Central memory CD8-positive, alpha-beta T cell (primary cell): ENCODE results near the gene USP30.
A peak's percentile ranks its signal among the peaks of the same experiment; 100 is the strongest.

Source experiments
- ATAC-seq: fragments of 150-1000 bp; cut with Tn5 transposase; replicated peaks from 2 replicates; pipeline ENCODE4 v1.10.0; 2022; ENCODE audit warnings: mild to moderate bottlenecking, moderate FRiP score, moderate number of reproducible peaks; ENCODE audit not compliant: poor library complexity, severe bottlenecking; ENCODE audit errors: extremely low read depth
- DNase-seq, 2 donors: peaks; one replicate each; pipeline ENCODE4 v3.0.0; 2021; ENCODE audit warnings: low spot score in 2 of 2
- H3K27ac Mint-ChIP-seq: one replicate; pipeline ENCODE4 v1.8.0; 2022; ENCODE audit warnings: low read depth, mild to moderate bottlenecking, moderate library complexity, mixed read lengths
- H3K27me3 Mint-ChIP-seq: one replicate; pipeline ENCODE4 v1.8.0; 2022; ENCODE audit warnings: mixed read lengths
- H3K36me3 Mint-ChIP-seq: one replicate; pipeline ENCODE4 v1.8.0; 2022; ENCODE audit warnings: mild to moderate bottlenecking, moderate library complexity, mixed read lengths; ENCODE audit not compliant: insufficient read depth
- H3K4me1 Mint-ChIP-seq: one replicate; pipeline ENCODE4 v1.8.0; 2022; ENCODE audit warnings: mixed read lengths
- H3K4me3 Mint-ChIP-seq: one replicate; pipeline ENCODE4 v1.8.0; 2022; ENCODE audit warnings: mild to moderate bottlenecking, moderate library complexity, mixed read lengths
- H3K9me3 Mint-ChIP-seq: one replicate; pipeline ENCODE4 v1.8.0; 2022; ENCODE audit warnings: mixed read lengths

The USP30 gene

GRCh38 chr12:109110988-109111495, 58.7 kb downstream of the USP30 start:
- H3K27me3 Mint-ChIP-seq, result no peaks in the 10 kb centered on the region
- peak; percentile 69 for ATAC-seq

GRCh38 chr12:109112720-109113465, 60.5 kb downstream of the USP30 start:
- Mint-ChIP-seq H3K4me1 (peaks cover 15% of the 10 kb centered on the region), H3K27me3 (no peaks in the 10 kb centered on the region), H3K9me3 (no peaks in the 10 kb centered on the region), H3K4me3 (no peak overlapping the region), H3K36me3 (peaks cover 9% of the 10 kb centered on the region), H3K27ac (no peak overlapping the region)
- DNase-seq, result no peak
- no peak for ATAC-seq

More at GRCh38 chr12:109110988-109111495, 58.7 kb downstream of the USP30 start:
- Mint-ChIP-seq H3K4me1 (peaks cover 15% of the 10 kb centered on the region), H3K36me3 (peaks cover 18% of the 10 kb centered on the region), H3K9me3 (no peaks in the 10 kb centered on the region), H3K27ac (peak overlapping the region; percentile 44), H3K4me3 (peak overlapping the region; percentile 69)
- DNase-seq, result no peak

- no peaks in the 10 kb centered on the region for H3K9me3 Mint-ChIP-seq
- no peak overlapping the region for H3K4me3 Mint-ChIP-seq
- no peaks in the 10 kb centered on the region for H3K27me3 Mint-ChIP-seq
- ATAC-seq, result no peak
- no peak overlapping the region for H3K27ac Mint-ChIP-seq
- H3K36me3 Mint-ChIP-seq, result peaks cover 6% of the 10 kb centered on the region
- H3K4me1 Mint-ChIP-seq, result peaks cover 15% of the 10 kb centered on the region
- DNase-seq, result no peak
Observed at GRCh38 chr12:109113661-109114321, 61.4 kb downstream of the USP30 start.

- H3K9me3 Mint-ChIP-seq, result no peaks in the 10 kb centered on the region
- H3K27me3 Mint-ChIP-seq, result no peaks in the 10 kb centered on the region
- ATAC-seq (no peak), DNase-seq (no peak)
- no peak overlapping the region for H3K27ac Mint-ChIP-seq
- H3K4me1 Mint-ChIP-seq, result peaks cover 15% of the 10 kb centered on the region
- peaks cover 6% of the 10 kb centered on the region for H3K36me3 Mint-ChIP-seq
- no peak overlapping the region for H3K4me3 Mint-ChIP-seq
Observed at GRCh38 chr12:109114644-109115043, 62.3 kb downstream of the USP30 start.

- Mint-ChIP-seq H3K4me3 (no peak overlapping the region), H3K27ac (no peak overlapping the region), H3K27me3 (no peaks in the 10 kb centered on the region)
Observed at GRCh38 chr12:109115404-109115757, 63.0 kb downstream of the USP30 start.

GRCh38 chr12:109115758-109116610, 63.6 kb downstream of the USP30 start, which contains the start of gene ACACB:
Gene ACACB, plus strand, starts transcription at chr12:109116587. Its CDS starts 22,819 bp downstream, at chr12:109139406.
- H3K27me3 Mint-ChIP-seq, result no peaks in the 10 kb centered on the region
- H3K4me3 Mint-ChIP-seq, result no peak within 1 kb of the TSS
- H3K9me3 Mint-ChIP-seq, result no peaks in the 10 kb centered on the region
- peaks cover 3% of the 10 kb centered on the region for H3K36me3 Mint-ChIP-seq
- peaks cover 11% of the 10 kb centered on the region for H3K4me1 Mint-ChIP-seq
- H3K27ac Mint-ChIP-seq, result no peak within 1 kb of the TSS
- DNase-seq (no peak), ATAC-seq (no peak)

More at GRCh38 chr12:109115404-109115757, 63.0 kb downstream of the USP30 start:
- peaks cover 13% of the 10 kb centered on the region for H3K4me1 Mint-ChIP-seq
- no peak for DNase-seq
- H3K36me3 Mint-ChIP-seq, result peaks cover 4% of the 10 kb centered on the region
- H3K9me3 Mint-ChIP-seq, result no peaks in the 10 kb centered on the region
- no peak for ATAC-seq

DNA sequence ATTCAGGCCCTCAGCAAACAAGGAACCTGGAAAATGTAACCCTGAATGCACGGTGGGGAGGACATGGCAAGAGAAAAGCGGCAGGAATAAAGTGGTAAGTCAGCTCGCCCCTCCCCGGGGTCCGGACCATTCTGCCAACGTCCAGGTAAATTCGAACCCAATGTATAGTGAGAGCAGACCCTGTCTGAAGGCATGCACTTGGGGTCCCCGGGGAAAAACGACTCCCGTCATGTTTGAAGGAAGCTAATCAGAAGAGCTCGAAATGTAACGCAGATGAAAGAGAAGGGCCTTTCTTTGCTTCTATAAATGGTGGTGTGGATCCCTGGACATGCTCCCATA, 64.2 kb downstream of the USP30 start:
- H3K4me3 Mint-ChIP-seq, result no peak overlapping the region
- H3K9me3 Mint-ChIP-seq, result no peaks in the 10 kb centered on the region
- peaks cover 11% of the 10 kb centered on the region for H3K4me1 Mint-ChIP-seq
- no peak overlapping the region for H3K27ac Mint-ChIP-seq
- H3K36me3 Mint-ChIP-seq, result peaks cover 1% of the 10 kb centered on the region
- ATAC-seq, result no peak
- H3K27me3 Mint-ChIP-seq, result no peaks in the 10 kb centered on the region
- DNase-seq, result no peak

GRCh38 chr12:109120095-109120494, 67.7 kb downstream of the USP30 start:
- ATAC-seq, result no peak
- peaks cover 1% of the 10 kb centered on the region for H3K36me3 Mint-ChIP-seq
- H3K4me1 Mint-ChIP-seq, result peaks cover 6% of the 10 kb centered on the region
- H3K9me3 Mint-ChIP-seq, result no peaks in the 10 kb centered on the region
- H3K4me3 Mint-ChIP-seq, result no peak overlapping the region
- no peak overlapping the region for H3K27ac Mint-ChIP-seq
- DNase-seq, result no peak
- no peaks in the 10 kb centered on the region for H3K27me3 Mint-ChIP-seq

DNA sequence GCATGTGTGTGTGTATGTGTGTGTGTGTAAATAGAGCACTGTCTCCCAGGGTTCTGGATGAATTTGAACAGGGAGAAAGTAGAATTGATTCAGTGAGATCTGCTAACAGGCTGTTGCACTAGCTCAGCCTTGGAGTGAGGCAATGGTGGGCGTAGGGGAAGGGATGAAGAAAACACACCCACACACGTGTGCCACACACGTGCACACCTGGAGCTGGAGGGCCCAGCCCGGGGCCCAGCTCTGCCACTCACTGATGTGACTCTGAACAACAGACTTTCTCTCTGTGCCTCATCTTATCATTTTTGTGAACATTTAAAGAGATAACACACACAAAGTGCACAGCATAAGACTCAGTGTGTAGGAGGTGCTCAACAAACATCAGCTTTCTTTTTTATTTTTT, 68.2 kb downstream of the USP30 start:
- Mint-ChIP-seq H3K27ac (no peak overlapping the region), H3K27me3 (no peaks in the 10 kb centered on the region), H3K4me1 (peaks cover 10% of the 10 kb centered on the region), H3K36me3 (peaks cover 1% of the 10 kb centered on the region), H3K9me3 (no peaks in the 10 kb centered on the region), H3K4me3 (no peak overlapping the region)
- no peak for ATAC-seq
- no peak for DNase-seq

DNA sequence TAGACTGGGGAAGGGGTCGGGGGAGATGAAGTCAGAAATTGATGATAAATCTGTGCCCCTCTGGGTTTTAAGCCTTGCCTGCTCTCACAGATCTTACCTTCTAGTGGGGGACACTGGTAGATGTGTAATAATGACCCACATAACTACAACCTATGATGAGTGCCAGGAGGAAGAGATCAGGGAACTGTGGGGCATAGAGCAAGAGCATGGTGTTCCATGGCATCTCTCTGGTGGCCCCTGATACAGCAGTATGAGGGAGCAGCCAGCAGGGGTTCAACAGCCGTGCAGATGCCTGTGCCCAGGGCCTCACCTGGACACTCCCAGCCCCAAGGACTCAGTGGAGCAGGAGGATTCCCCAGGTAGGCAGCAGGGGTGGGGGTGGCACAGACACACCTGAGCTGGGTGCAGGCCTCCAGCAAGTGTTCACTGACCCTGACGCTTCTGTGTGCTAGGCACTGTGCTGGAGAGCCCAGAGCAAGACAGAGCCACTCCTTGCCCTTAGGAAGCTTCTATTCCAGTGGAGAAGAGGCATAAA, 69.0 kb downstream of the USP30 start:
- no peak overlapping the region for H3K4me3 Mint-ChIP-seq
- DNase-seq (no peak), ATAC-seq (no peak)
- no peaks in the 10 kb centered on the region for H3K36me3 Mint-ChIP-seq
- no peaks in the 10 kb centered on the region for H3K27me3 Mint-ChIP-seq
- H3K4me1 Mint-ChIP-seq, result peaks cover 11% of the 10 kb centered on the region
- H3K9me3 Mint-ChIP-seq, result no peaks in the 10 kb centered on the region
- no peak overlapping the region for H3K27ac Mint-ChIP-seq

DNA sequence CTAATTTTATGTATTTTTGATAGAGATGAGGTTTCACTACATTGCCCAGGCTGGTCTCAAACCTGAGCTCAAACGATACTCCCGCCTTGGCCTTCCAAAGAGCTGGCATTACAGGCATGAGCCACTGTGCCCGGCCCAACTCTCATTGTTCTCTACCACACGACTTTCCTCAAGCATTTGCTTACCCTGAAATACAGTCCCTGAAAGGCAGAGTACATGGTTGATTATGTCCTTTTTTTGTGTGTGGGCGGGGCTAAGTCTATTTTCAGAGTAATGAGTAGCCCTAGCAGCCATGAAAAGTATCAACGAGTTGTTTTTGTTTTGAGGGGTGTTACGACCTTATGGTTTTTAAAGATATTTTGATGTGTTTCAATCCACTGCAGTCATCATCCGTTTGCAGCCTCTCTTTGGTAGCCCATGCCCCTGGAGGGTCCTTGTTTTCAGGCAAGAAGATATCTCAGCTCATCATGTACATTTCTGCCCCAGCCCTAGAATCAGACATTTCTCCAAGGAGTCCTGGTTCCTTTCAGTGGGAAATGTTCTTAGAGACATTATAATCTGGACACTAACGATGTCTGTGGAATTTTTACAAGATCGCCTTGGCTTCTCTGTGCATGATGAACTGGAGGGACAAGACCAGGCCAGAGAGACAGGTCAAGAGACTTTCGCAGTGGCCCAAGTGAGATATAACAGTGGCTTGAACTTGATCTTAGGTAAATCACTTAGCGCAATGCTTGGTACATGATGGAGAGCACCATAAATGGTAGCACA, 72.7 kb downstream of the USP30 start:
- ATAC-seq (no peak), DNase-seq (no peak)
- Mint-ChIP-seq H3K4me3 (no peak overlapping the region), H3K27ac (no peak overlapping the region), H3K27me3 (no peaks in the 10 kb centered on the region), H3K4me1 (peaks cover 11% of the 10 kb centered on the region), H3K9me3 (no peaks in the 10 kb centered on the region), H3K36me3 (no peaks in the 10 kb centered on the region)

DNA sequence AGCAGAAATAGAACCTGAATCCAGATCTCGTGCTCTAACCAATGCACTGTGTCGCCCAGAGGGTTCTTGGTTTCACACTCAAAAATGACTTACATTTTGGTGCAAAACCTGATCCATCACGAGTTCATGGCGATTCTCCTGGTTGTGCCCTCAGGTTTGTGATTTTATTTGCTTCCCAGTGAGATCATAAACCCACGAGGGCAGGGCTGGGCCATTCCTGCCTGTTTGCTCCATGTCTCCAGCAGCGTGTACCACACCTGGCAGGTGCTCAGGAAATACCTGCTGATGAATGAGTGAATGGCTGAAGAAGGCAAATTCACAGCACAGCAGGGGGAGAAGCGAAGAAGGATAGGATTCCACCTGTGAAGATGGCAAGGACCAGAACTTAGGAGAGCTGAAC, 73.4 kb downstream of the USP30 start:
- no peaks in the 10 kb centered on the region for H3K27me3 Mint-ChIP-seq
- ATAC-seq (no peak), DNase-seq (no peak)
- H3K4me1 Mint-ChIP-seq, result peaks cover 11% of the 10 kb centered on the region
- H3K36me3 Mint-ChIP-seq, result no peaks in the 10 kb centered on the region
- no peak overlapping the region for H3K4me3 Mint-ChIP-seq
- H3K9me3 Mint-ChIP-seq, result no peaks in the 10 kb centered on the region
- H3K27ac Mint-ChIP-seq, result no peak overlapping the region
